GM12891 (cell line): Measurements from ENCODE around the gene SMURF2.
A peak's percentile ranks its signal among the peaks of the same experiment; 100 is the strongest.

Source experiments
- DNase-seq: peaks from one replicate; pipeline ENCODE4 v3.0.0; 2011; ENCODE audit warnings: low spot score; ENCODE audit not compliant: insufficient read length
- FAIRE-seq: peaks from 2 replicates; lab custom pipeline; 2011; peaks lifted over from hg19 to GRCh38; lab: Jason Lieb, UNC
- PAX5 ChIP-seq: IDR thresholded peaks from 2 replicates; pipeline ENCODE4 v1.6.1; 2011; ENCODE audit warnings: low read length, moderate library complexity, mild to moderate bottlenecking; ENCODE audit not compliant: insufficient read depth, severe bottlenecking
- POLR2A ChIP-seq: IDR thresholded peaks from 2 replicates; pipeline ENCODE4 v1.6.1; 2011; ENCODE audit warnings: low read depth, low read length, control low read depth
- POLR2AphosphoS5 ChIP-seq: IDR thresholded peaks from 2 replicates; pipeline ENCODE4 v1.6.1; 2011; ENCODE audit warnings: low read depth, low read length, control low read depth
- POU2F2 ChIP-seq: IDR thresholded peaks from 2 replicates; pipeline ENCODE4 v1.6.1; 2011; ENCODE audit warnings: low read depth, mild to moderate bottlenecking, control low read depth, low read length, moderate library complexity
- SPI1 ChIP-seq: IDR thresholded peaks from 2 replicates; pipeline ENCODE4 v1.6.1; 2011; ENCODE audit warnings: low read depth, low read length, control low read depth
- TAF1 ChIP-seq: IDR thresholded peaks from 2 replicates; pipeline ENCODE4 v1.6.1; 2011; ENCODE audit warnings: low read depth, low read length, control low read depth

The SMURF2 gene

DNA sequence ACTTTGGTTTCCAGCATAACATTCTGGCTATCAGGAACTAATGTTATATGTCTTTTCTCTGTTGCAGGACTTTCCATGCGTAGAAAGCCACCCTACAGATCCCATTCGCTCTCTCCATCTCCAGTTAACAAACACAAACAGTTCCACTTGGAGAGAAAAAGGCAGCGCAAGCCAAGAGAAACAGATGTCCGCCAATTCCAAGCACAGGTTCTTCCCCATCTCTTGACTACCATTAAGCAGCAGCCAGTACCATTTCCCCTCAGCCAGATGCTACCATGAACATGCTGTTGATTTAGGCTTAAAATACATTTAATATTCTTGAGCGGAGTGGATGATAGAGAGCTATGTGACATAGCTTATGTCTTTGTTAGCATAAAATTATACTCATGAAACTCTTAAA is 132.9 kb downstream of the SMURF2 start:
- DNase-seq (no peak), FAIRE-seq (no peak)
- TF ChIP-seq PAX5 (no peak), POLR2A (no peak), SPI1 (no peak), POLR2AphosphoS5 (no peak), TAF1 (no peak), POU2F2 (no peak)

- TF ChIP-seq PAX5 (no peak), POLR2A (no peak), POU2F2 (no peak)
- FAIRE-seq = no peak
These were observed 134.2 kb downstream of the SMURF2 start for GRCh38 chr17:64527914-64528313.

DNA sequence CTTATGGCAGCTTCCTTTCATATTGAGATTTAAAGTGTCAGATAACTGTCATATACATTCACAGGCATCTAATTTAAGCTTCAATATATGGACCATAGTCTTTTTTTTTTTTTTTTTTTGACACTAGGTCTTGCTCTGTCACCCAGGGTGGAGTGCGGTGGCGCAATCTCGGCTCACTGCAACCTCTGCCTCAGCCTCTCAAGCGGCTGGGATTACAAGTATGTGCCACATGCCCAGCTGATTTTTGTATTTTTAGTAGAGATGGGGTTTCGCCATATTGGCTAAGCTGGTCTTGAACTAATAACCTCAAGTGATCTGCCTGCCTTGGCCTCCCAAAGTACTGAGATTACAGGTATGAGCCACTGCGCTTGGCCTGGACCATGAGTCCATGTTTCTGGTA is 141.7 kb downstream of the SMURF2 start:
- no peak for DNase-seq

More at GRCh38 chr17:64527914-64528313, 134.2 kb downstream of the SMURF2 start:
- DNase-seq = no peak

DNA sequence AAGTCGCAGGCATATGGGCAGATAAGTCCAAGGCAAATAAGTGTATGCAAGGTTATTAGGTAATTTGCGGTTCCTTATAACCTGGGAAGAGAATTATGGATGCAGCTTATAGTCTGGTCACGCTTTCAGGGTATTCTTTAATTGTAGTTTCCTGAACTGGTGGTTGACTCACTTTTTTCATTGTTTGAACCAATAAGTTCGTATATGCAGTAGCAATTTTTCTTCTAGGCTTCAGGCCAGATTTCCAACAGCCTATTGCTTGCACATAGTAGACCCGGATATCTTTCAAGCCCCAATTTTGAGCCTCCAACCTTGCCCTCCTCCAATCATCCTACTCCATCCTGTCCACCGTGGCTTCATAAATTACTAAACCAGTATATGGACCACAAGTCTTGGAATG is 142.5 kb downstream of the SMURF2 start:
- TF ChIP-seq PAX5 = no peak
- no peak for TF ChIP-seq POLR2AphosphoS5
- no peak for TF ChIP-seq POU2F2
- no peak for TF ChIP-seq SPI1
- no peak for TF ChIP-seq TAF1
- no peak for TF ChIP-seq POLR2A
- no peak for DNase-seq
- no peak for FAIRE-seq

More for the DNA sequence above, 141.7 kb downstream of the SMURF2 start:
- TF ChIP-seq POLR2AphosphoS5 (no peak), SPI1 (no peak), TAF1 (no peak), POLR2A (no peak), PAX5 (no peak), POU2F2 (no peak)
- no peak for FAIRE-seq

- no peak for DNase-seq
- TF ChIP-seq TAF1 = no peak
- no peak for TF ChIP-seq POU2F2
- TF ChIP-seq POLR2A = no peak
- TF ChIP-seq SPI1 = no peak
- TF ChIP-seq POLR2AphosphoS5 = no peak
- TF ChIP-seq PAX5 = no peak
- FAIRE-seq = no peak
These were observed 146.3 kb downstream of the SMURF2 start for GRCh38 chr17:64515829-64516228.

DNA sequence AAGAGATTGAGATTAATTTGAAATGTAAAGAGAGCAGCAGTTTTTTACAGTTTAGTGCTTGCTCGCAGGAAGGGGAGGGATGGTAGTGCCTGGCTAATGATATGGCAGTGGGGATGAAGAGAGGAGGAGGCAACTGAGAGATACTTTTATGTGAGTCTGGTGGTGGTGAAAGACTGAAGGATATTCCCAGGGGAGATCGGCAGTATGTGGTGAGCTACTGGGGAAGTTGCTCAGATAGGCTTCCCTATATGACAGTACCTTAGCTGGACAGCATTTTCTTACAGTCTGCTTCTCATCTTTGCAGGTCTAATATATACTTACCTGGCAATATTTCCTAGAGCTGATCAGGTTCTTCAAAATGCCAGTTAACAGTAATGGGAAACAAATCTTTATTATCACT is 146.7 kb downstream of the SMURF2 start:
- DNase-seq (no peak), FAIRE-seq (no peak)
- TF ChIP-seq SPI1 (no peak), PAX5 (no peak), POLR2A (no peak), TAF1 (no peak), POU2F2 (no peak), POLR2AphosphoS5 (no peak)

GRCh38 chr17:64509179-64509578 is 152.9 kb downstream of the SMURF2 start:
- FAIRE-seq (no peak), DNase-seq (no peak)
- TF ChIP-seq POLR2A (no peak), POU2F2 (no peak), TAF1 (no peak), POLR2AphosphoS5 (no peak), SPI1 (no peak), PAX5 (no peak)

- FAIRE-seq (no peak), DNase-seq (no peak)
- TF ChIP-seq POLR2AphosphoS5 (no peak), PAX5 (no peak)
These were observed 153.4 kb downstream of the SMURF2 start for GRCh38 chr17:64508683-64509082.

GRCh38 chr17:64507413-64507782 is 154.7 kb downstream of the SMURF2 start:
- TF ChIP-seq SPI1 (no peak), POU2F2 (no peak), PAX5 (no peak), POLR2AphosphoS5 (no peak), POLR2A (no peak), TAF1 (no peak)
- FAIRE-seq = no peak
- peak; percentile 13 for DNase-seq
